Measurements from ENCODE around the gene BCAS4. TPM values are rescaled to one million over a fixed set of nuclear protein-coding genes. Genes with fewer than 3 reads are reported as not detected.

Gene BCAS4
- polyA plus RNA-seq, 5 donors = 7.0 to 8.5 (median 8.0) TPM

- DNase-seq = no peak
These were observed 59.8 kb downstream of the BCAS4 start for GRCh38 chr20:50854506-50855249.

DNA sequence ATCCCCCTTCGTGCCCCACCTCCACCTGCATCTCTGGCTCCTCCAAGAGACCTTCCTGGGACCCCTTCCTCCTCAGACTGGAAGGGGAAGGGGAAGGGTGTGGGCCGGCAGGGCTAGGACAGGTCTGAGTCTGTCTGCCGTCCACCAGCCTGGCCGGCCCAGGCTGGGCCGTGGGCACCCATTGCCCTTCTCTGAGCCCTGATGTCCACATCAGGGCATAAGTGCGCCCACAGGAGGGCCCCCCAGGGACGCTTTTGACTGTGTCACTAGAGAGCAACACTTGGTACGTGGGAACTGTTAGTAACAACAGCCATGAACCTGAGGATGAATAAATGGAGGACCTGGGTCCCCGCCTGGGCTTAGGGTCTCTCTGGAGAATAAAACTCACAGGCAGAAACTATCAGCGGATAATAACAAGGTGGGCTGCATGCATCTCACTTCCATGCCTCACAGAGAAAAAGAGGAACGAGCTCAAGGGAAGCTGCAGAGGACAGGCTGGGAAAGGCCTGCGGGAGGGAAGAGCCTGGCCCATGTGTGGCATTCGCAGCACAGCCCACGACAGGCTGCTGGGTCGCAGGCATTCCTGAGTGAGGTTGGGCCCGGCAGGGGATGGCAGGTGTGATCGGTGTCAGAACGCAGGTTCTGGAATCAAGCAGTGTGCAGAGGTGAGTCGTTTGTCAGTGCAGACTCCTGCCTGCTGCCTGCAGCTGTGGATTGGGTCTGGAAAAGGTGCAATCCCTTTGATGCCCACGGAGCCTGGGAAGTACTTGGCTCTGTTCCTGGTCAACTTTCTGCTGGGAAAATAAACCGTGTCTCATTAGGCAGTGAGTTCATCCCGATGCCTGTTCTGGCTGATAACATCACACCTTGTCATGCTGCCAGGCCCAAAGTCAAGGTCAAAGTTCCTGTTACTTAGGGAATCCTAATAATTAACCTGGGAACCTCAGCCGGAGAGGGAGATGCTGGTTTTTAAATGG, 60.9 kb downstream of the BCAS4 start:
- no peak for DNase-seq

GRCh38 chr20:50856475-50857041, 61.7 kb downstream of the BCAS4 start:
- DNase-seq = no peak

GRCh38 chr20:50857348-50857747, 62.5 kb downstream of the BCAS4 start:
- DNase-seq = no peak

GRCh38 chr20:50858525-50858924, 63.7 kb downstream of the BCAS4 start:
- no peak for DNase-seq

DNA sequence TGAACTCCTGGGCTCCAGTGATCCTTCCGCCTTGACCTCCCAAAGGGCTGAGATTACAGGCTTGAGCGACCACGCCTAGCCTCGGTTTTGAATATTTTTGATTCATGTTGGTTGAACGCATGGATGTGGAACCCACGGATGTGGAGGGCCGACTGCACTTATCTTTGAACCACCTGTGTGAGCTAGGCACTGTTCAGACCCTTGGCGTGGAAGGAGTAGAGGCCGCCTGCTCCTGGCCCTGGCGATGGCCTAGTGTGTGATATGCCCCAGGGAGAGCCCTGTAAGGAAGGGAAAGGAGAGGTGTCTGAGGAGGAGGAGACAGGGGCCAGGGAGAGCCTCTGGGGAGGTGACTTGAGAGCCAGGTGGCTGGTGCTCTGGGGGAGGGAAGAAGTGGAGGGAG, 64.3 kb downstream of the BCAS4 start:
- no peak for DNase-seq

DNA sequence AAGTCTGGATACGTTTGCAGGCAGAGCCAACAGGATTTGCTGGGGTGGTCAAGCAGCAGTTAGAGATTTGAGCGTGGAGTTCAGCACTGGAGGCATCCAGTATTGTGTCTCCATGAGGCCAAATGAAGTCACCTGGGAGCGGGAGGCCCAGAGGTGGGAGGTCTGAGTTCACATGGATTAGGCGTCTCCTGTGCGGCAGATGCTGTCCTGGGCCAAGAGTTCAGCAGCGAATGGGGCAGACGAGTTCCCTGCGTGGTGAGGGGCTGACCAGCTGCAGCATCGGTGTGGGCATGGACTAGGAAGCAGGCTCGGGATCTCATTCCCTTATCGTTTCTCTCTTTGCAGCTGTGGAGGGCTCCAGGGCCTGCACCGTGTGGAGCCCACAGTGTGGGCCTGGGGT, 66.2 kb downstream of the BCAS4 start:
- no peak for DNase-seq

DNA sequence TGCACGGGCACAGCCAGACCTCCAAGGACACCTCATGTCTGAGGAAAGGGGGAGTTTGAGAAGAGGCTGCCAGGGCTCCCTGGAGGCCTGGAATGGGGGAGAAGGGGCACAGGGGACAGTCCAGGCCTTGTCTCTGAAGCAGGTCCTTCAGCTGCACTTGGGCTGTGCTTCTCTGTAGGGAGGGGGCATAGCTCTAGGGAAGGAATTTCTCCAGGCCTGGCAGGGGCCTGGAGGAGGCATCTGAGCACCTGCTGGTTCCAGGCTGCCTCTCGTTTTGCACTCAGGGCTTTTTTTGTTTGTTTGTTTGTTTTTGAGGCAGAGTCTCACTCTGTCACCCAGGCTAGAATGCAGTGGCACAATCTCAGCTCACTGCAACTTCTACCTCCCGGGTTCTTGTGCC, 67.7 kb downstream of the BCAS4 start:
- DNase-seq = no peak

DNA sequence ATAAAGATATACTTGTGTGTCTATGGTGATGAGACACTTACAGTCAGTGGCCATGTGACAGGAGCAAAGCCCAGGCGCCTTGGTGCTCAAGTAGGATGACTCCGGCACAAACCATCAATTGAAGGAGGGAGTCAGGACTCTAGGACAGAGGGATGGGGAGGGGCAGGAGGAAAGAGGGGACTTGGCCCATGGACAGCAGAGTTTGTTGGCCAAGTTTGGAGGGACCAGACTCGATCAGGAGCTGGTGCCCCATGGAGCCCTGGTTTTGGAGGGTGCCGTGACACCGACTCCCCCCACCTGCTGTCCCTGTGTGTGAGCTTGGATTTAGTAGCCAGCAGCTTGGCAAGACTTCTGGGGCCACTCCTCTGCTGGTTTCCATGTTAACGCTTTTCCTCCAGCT, 70.3 kb downstream of the BCAS4 start:
- DNase-seq = no peak

DNA sequence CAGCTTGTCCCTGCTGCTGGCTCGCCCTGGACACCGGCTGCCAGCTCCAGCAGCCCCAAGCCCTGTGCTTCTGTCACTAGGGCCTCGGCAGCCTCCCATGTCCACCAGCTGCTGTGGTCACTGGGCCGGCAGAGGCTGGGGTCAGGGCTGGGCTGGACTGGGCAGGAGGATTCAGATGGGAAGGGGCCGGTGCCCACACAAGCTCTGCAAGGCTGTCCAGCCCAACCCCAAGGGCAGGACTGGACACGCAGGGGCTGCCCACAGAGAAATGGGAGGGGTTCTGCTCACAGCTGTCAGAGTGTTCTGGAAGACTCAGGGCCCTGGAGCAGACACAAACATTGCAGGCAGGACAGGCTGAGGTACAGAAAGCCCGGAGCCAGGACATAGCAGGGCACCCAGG, 70.7 kb downstream of the BCAS4 start:
- no peak for DNase-seq

DNA sequence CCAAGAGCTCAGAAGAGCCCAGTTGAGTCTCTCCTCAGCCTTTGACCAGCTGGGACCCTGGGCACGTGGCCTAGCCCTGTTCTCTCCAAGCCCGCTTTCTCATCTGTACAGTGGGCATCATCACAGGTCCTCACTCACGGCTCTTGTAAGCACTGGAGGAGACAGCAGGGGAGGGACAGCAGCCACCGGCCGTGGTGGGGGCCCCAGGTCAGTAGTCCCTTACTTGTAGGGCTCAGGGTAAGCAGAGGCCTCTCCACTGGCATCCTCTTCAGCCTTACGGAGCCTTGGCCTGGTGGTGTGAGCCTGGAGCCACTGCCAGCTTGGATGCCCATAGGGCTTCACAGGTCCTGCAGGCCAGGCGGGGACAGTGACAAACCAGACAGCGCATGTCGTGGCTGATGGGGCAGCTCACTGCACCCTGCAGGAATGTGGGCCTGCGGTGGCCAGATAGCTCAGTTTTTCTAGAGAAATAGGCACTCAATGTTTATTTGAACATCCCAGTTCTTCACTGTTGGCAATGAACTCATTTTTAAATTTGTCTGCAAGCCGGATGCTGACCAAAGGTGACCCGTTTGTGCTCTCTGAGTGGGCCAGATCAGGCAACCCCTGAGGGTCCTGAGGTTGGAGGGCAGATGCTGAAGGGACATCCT, 71.3 kb downstream of the BCAS4 start:
- DNase-seq = no peak

DNA sequence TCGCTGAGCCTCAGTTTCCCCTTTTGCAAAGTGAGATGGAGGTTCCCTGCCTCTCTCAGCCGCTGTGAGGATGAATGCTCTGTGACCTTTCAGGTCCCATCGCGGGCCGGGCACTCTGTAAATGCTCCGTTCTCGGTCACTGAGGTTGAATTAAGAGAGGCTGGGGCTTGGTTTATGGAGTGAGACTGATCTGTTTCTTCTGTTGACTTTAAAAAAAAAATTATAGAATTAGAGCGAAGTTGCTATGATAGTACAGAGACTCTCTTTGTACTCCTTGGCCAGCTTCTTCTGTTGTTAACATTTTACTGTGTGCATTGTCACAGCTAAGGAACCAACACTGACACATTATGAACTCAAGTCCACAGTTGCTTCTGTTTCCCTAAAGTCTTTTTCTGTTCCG, 72.0 kb downstream of the BCAS4 start:
- peak; percentile 30 to 42 for DNase-seq

DNA sequence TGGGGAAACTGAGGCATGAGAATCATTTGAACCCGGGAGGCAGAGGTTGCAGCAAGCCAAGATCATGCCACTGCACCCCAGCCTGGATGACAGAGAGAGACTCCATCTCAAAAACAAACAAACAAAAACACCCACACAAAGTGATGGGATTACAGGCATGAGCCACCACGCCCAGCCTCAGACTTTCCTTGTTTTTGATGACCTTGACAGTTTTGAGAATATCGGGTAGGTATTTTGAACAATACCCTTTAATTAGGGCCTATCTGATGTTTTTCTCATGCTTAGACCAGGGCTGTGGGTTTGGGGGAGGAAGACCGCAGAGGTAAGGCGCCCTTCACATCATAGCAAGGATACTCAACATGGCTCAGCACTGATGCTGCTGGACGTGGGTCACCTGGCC, 72.9 kb downstream of the BCAS4 start:
- DNase-seq = no peak

- DNase-seq = no peak
These were observed 73.9 kb downstream of the BCAS4 start for GRCh38 chr20:50868509-50869495.

- DNase-seq = peak in 1 of 2 donors; percentile 35
These were observed 75.8 kb downstream of the BCAS4 start for GRCh38 chr20:50870561-50871161.

DNA sequence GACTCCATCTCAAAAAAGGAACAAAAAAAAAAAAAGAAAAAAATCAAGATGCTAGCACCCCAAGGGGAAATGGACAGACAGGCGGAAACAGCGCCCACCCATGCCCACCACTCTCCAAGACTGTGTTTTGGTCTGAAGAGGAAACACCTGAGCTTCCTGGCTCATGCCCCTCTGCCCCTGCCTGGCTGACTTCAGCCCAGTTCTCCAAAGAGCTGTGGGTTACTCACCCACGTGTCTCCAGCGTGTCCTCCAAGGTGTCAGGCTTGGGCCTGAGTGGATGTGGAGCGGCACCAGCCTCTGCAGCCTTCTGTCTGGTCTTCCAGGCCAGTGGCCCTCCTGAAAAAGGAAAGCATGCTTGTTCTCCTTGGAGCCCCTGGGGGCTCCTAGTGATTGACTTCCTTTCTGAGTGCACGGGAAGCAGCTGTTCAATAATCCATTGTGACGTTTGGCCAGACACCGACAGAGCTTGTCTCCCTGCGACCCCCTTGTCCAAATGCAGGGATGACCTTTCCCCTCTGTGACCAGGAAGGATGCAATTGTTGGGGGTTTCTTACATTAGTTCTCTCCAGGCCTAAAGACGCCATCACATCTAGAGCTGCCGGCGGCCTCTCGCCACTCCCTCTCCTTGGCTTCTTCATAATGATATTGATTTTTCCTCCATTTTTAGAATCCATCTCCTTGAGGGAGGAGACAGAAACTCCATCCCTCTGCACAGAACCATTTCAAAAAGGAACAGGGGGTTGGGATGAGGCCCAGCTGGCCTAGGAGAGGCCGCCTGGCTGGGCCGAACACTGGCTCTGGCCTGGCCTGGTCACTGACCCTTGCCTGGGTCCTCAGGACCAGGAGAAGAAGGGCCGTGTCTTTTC, 77.9 kb downstream of the BCAS4 start:
- no peak for DNase-seq

- no peak for DNase-seq
These were observed 78.7 kb downstream of the BCAS4 start for GRCh38 chr20:50873585-50873984.

- DNase-seq = no peak
These were observed 79.4 kb downstream of the BCAS4 start for GRCh38 chr20:50874111-50874757.

Data from right lung (tissue), 5 donors.